ENCODE data around the gene MRNIP.

GRCh38 chr5:179904463-179905160, 46.0 kb upstream of the MRNIP start:
- no peak for TF ChIP-seq EP300 (IDR thresholded peaks at IDR 0.05; ENCODE audit: borderline replicate concordance)
- no peak for TF ChIP-seq RAD21 (IDR thresholded peaks at IDR 0.05; ENCODE audit: low read depth)
- no peak for TF ChIP-seq CREB1 (IDR thresholded peaks at IDR 0.05; ENCODE audit: low read depth)
- TF ChIP-seq MAX (IDR thresholded peaks at IDR 0.05) = no peak
